Activated naive CD8-positive, alpha-beta T cell treated with anti-CD3 and anti-CD28 coated beads, Interleukin-2, amount 50 U/mL, for 16 hours (primary cell): ENCODE data around the gene GALNT10.
"Not testable (repeated sequence)": the region's sequence is repeated elsewhere in the genome, so short reads cannot be mapped to it uniquely, and the experiment has no call there.

Source experiments
- DNase-seq: peaks from one replicate; pipeline ENCODE4 v3.0.0-alpha.2; 2020; ENCODE audit warnings: low read depth, low spot score

GALNT10 gene

DNA sequence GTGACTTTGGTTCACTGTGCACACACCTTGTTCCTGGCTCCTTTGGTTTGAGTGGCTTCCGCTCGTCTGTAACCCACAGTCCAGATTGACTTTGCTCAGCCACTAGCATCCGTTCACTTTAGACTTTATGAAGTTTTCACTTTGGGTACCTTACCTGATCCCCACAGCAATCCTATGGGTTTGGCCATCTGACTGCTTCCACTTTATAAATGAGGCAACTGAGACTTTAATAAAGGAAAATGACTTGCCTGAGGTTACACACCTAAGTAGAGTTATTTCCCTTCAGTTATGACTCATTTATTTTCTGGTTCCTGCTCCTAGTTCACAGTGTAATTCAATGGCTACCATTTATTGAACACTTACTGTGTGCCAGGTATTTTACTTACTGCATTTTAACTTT, 161.0 kb downstream of the GALNT10 start:
- no peak for DNase-seq

DNA sequence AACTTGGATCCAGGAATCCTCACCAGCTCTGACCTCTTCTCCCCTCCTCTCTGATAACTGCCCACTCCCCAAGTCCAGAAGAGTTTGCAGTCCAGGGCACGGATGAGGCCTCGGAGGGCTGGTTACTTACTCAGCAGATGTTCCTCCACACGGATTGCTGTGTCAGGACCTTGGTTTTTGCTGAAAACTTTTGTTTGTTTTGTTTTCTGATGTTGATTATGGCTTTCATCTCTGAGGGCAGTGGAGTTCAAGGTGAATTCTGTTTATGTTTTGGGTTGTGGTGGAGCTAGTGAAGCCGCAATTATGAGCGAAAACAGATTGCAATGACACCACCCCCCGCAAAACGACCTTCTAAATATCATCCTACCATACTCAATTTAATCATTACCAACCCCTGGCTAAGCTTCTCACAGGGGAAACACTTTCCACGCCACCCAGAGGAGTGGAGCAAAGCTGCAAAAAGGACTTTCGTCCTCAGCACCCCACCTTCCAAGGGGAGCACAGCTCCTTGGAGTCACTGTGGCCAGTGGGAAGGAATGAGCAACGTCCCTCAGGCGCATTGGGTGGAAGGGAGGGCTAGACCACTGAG, 162.5 kb downstream of the GALNT10 start:
- no peak for DNase-seq

DNA sequence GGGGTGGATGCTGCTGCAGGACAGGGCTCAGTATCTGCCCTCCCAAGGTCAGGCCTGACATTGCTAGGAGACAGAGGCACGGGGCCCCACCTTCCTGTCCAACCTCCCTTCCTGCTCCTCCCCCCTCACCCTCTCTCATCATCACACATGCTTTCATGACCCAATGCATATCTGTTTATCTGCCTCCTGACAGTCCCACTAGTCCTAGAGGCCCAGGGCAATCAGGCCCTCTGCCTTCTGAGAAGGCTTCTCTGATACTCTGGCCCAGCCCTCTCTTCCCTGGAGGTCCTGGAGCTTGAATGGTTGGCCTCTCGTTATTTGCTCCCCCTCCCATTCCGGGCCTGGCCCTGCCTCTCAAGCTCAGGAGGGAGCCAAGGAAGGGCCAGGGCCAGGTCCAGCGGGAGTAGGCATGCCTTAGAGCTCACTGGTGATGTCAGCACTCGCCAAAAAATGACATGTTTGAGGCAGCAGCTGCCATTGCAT, 164.6 kb downstream of the GALNT10 start:
- no peak for DNase-seq

DNA sequence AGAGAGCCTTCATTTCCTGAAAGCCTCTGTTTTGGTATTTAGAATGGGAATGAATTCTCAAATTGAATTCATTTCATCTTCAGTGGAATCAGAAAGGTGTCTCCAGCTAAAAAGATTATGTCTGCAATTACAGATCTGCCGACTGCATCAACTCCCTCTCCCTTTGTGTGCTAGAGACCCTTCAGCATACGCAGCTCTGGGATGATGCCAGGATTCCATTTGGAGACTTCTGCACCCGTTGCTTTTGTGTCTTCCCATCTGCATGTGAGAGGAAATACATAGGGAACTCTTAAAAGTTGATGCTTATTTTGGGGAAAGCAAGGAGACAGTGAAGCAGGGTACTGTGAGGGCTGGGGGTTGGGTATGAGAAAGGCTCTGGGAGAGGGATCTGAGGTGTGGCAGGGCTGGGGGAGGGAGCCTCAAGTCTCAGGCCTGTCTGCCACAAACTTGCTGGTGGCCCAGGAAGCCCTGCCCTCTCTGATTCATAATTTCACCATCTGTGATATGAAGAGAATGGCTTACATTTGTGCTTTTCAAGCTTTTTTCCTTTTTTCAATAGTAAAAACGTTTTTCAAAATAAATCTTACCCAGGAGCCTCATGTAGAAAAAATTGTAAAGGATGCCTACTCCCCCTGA, 165.6 kb downstream of the GALNT10 start:
- DNase-seq = no peak

DNA sequence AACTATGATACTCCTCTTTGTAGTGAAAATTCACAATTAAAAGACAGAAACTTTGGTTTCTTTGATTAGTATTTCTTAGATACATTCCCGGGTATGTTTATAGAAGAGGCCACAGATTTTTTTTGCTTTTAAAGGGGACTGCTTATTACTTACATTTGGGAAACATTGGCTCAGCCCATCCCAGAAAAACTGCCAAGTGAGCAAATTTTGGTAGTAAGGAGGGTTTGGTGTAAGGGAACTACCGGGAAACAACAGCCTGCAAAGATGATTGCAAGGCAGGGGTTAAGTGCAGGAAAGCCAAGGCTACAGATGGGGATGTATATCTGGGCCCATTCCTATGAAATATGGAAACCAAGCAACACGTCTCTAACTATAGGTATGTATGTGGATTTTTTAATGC, 166.4 kb downstream of the GALNT10 start:
- no peak for DNase-seq

DNA sequence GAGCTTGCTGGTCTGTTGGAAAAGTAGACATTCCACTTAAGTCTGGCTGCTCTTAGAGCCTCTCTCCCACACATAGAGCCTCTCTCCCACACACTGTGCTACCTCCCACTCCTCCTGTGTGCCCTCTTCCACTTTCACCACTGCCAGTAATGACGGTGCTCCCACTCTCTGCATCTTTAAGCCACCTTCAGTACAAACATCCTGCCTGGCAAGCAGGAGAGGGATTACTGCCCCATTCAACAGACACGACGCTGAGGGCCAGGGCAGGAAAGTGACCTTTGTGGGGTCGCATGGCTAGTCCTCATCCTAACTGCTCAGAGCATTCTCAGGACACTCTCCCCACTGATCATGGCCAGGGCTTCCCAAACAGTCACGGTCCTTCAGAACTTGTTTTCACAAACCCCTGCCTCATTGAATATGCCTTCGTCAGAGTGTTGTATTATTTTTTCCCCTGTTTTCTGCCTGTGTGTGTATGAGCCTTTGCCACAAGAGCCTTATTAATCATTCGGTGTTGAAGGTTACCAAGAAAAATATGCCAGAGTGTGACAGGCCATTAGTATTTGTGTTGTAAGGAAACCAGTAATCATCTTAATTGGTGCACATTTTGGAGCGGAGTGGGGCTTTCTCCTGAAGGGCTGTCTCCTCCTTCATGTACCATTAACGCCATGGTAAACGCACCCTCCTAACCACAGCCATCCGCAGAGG, 168.1 kb downstream of the GALNT10 start:
- no peak for DNase-seq

DNA sequence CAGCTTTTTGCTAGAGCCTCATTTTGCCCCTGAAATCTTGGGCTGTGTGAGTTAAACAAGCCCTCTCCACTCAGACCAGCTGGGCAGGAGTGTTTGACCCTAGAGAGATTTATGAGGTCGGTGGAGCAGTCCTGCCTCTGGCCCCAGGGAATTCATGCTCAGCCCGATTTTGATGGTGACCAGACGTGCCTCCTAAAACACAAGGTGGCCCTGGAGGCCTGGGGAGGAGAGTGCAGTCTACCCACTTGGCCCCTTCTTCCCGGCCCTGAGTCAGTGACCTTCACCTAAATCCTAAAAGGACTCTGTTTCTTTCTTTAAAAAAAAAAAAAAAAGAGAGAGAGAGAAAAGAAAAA, 168.7 kb downstream of the GALNT10 start:
- no peak for DNase-seq

DNA sequence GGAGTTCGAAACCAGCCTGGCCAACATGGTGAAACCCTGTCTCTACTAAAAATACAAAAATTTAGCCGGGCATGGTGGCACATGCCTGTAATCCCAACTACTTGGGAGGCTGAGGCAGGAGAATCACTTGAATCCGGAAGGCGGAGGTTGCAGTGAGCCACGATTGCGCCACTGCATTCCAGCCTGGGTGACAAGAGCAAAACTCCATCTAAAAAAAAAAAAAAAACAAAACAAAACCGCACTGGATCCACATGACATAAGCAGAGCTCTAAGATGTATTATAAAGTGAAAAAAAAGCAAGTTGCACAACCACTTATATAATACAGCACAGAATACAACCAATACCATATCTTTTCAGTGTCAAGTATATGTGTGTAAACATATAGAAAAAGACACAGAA, 169.7 kb downstream of the GALNT10 start:
- DNase-seq = not testable (repeated sequence)

DNA sequence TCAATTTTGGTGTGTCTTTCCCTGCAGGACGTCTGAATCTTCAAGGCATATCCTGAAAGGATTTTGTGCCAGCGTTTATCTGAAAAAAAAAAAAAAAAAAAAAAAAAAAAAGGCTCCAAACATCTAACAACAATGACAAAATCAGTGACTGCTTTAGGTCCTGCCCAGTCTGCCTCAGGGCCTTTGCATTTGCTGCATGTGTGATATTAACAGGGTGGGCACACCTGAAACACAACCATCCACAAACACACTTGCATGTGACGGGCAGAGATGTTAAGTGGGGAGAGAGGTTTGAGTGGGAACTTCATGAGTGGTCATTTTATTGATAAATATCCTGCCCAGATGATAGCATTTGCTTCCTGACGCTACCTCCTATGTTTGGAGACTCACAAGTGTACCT, 172.9 kb downstream of the GALNT10 start:
- DNase-seq = no peak

DNA sequence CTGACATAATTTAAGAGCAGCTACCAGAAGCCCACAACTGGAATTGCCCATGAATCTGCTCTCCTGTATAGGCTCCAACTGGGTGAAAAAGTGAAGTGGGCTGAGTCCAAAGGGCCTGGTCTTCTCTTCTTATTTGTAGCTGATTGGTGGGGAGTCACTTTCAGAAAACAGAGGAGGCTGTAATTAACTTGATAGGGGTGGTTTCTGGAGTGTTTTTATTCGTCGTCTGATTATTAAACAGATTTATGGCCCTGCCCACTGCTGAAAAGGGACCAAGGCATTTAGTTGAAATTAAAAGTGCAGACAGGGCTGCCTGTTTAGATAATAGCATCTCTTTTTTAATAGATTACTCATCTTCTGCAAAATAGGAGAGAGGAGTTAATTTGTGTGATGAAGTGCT, 174.2 kb downstream of the GALNT10 start:
- no peak for DNase-seq

DNA sequence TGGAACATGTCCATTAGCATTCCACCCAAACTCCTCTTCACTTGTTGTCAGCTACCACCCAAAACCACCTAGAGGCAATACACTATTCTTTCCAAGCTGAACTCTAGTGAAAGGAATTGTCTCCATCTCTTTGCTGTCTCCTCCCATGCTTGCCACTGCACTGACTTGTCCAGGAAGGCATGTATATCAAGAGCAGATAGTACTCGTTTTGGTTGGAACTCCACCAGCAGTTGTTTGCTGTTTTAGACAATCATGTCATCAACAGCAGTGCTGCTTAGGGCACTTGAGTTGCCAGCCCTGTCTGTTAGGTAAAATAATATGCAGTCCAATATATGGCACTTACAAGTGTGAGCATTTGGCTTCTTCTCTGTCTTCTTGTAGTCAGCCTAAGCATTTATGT, 175.3 kb downstream of the GALNT10 start:
- no peak for DNase-seq

DNA sequence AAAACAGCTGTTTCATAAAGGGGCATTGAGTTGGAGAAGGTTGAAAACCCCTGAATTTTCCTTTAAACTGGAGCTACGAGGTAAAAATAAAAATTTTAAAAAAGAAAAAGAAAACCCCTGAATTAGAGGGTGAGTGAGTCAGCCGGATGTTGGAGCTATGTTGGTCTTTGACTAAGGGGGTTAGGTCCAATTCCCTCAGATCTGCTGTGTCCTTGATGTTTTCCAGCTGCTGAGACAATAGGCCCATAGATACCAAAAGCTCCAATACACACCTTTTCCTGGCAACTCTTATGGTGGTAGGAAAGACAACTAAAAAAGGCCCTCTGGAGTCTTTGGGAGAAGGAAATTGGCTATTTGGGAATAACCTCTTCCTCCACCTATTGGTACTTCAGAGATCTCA, 175.8 kb downstream of the GALNT10 start:
- DNase-seq = no peak

DNA sequence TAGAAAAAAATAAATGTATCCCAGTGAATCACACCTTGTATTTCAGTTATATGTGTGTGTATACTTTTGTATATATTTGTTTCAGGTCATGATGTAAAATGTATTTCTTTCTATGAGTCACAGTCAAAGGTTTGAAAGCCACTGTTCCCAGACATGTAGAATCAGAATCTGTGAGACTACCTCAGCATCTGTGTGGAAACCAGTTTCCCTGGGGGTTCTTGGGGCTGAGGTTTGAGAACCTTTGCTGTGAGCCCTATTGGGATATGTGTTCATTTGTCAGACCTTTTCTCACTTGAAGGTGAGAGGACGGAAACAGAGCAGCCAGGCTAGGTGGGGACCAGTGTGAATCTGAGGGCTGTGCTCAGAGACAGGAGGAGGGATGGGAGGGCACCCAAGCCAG, 176.6 kb downstream of the GALNT10 start:
- no peak for DNase-seq

DNA sequence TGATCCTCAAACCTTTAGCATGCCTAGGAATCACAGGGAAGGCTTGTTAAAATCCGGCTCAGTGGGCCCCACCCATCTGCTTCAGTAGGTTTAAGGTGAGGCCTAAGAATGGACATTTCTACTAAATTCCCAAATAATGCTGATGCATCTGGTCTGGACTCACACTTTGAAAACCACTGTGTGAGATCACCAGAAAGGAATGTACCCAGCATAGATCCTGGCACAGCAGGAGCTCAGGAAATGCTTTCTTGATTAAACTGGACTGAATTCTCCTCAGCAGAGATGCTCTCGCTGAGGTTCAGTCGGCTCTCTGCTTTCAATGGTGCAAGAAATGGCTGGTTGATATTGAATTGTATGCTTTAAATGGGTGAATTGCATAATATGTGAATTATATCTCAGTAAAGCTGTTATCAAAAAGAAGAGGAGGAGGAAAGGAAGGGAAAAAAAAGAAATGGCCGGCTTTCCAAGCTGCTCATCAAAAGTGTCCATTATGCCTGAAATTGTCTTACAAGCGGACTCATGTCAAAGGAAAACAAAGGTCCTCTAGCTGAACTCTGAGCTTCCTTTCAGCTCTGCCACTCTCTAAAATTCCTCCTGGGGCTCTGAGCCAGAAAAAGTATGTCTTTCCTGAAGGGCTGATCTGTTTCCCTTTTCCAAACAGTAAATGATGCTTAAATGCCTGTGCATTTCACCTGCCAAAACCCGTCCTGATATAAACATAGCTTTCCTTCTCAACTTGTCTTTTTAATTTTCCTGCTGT, 177.7 kb downstream of the GALNT10 start:
- DNase-seq = no peak

DNA sequence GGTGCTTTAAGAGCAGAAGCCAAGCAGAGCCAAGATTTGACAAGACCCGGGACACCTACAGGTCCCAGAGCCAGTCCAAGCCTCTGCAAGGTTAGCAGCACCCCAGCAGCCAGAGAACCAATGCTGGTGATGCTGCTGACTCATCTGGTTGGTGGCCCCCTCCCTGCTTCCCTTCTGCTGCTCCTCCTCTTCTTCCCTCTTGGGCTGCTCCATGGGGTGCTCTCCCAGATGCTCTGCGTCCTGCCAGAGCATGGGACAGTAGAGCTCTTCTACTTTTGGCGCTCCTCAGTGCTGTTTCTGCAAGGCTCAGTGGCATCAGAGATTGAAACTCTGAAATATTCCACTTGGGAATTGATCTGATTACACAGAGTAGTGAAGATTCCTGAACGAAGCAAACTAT, 179.1 kb downstream of the GALNT10 start:
- no peak for DNase-seq

DNA sequence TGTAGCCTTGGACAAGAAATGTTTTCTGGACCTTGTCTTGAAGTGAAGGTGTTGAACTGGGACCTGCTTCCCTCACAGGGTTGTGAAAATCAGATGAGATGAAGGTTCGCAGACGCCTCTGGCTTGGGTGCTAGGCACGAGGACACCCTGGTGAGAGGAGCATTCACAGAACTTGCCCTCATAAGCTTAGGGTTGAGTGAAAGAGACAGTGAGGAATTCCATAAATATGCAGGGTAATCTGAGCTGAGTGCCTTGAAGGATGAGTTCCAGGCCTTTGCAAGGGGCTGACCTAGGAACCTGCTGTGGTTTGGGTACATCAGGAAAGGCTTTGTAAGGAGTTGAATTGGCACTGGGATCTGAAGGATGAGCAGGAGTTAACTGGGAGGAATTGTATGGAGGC, 179.6 kb downstream of the GALNT10 start:
- no peak for DNase-seq

DNA sequence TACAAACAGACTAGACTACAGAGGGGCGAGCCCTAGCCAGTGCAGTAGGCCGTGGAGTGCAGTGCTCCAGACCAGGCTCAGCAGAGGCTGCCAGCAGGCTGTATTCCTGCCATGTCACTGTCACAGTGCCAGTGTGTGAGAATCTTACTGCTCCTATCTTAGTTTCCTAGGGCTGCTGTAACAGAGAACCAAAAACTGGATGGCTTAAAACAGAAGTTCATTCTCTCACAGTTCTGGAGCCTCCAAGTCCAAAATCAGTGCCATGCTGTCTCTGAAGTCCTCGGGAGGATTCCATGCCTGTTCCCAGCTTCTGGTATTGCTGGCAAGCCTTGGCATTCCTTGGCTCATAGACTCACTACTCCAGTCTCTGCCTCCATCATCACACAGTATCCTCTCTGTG, 180.3 kb downstream of the GALNT10 start:
- no peak for DNase-seq

DNA sequence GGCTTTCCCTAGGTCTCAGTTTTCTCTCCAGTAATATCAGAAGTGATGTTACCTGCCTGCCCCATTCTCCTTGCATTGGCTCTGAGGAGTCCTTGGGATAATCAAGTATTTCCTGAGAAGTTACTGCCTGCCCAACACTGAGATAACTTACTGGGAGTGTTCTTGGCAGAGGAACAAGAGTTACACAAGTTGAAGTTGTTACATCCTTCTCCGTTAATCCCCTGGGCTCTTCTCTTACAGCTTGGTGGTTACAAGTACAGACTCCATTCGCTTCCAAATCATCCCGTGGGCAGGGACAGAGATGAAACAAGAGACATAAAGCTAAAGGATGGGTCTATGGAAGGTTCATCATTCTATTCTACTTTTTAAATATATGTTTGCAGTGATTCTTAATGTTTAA, 181.2 kb downstream of the GALNT10 start:
- DNase-seq = no peak

DNA sequence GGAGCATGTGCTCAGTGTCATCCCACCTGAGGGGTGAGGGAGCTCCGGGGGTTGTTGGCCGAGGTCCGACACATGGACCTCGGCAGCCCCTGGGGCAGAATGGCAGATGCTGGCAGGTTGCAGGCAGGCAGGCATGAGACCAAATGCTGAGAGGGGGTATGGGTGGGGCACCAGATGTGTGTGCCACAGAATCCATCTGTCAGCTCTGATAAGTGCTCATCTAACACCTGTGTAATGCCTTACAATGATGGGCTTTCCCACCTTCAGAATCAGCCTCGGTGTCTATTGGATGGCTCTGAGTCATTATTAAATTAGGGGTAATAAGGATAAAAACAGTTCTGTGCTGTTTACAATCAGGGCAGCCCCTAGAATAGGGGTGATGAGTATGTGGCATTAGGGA, 182.1 kb downstream of the GALNT10 start:
- DNase-seq = no peak

DNA sequence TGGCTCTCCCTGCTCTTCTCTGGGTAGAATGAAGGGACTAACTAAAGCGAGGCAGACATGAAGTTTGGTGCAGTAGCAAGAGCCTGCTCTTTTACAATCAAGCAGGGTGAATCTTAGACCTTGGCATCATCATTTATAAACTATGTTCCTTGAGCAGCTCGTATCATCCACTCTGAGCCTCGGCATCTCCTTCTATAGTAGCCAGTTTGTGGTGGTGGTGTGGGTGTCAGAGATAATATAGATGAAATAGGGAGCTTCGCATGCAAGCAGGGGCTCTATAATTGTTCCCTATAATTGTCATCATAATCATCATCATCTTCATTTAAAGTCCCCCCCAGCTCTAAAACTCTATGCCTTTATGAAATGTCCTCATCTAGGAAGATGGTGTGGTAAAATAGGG, 182.8 kb downstream of the GALNT10 start:
- DNase-seq = no peak

DNA sequence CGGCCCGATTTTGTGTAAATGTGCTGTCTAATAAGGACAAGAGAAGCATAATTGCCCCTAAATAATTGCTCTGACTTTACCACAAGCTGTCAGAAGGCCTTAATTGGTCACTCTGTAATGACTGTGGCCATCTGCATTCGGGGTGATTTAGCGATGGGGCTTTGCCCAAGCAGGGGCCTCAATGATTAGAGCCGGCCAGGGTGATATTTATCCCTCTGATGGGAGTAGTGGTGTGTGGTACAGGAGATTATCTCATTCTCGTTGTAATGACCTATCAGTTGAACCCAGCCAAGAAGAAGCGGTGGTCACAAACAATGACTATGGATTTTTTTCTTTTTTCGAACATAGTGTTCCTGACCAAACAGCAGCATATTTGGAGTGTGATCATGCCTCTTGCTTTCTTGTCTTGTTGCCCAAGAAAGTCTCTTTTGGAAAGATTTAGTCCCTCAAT, 183.2 kb downstream of the GALNT10 start:
- no peak for DNase-seq

DNA sequence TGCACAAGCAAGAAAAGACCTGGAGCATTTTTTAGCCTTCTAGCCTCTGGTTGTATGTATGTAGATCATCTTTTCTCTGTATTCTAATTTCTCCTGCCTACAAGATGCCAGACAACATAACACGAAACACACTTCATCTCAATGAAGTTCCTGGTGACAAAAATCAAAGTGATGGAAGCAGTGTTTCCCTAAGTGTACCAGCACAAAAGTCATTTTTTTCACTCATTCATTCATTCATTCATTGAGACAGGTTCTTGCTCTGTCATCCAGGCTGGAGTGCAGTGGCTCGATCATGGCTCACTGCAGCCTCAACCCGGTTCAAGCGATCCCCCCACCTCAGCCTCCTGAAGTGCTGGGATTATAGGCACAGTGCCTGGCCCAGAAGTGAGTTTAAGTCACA, 183.7 kb downstream of the GALNT10 start:
- DNase-seq = no peak
